ENCODE data around the gene OGG1.
A peak's percentile ranks its signal among the peaks of the same experiment; 100 is the strongest.

OGG1 gene

GRCh38 chr3:9749645-9750555 is at the start of gene OGG1:
OGG1 (plus strand) TSS chr3:9749952; CDS start chr3:9750287, 335 bp downstream.
- peak; percentile 89 for DNase-seq

- DNase-seq, result no peak
Observed at GRCh38 chr3:9700536-9700935, 49.2 kb upstream of the OGG1 start.

GRCh38 chr3:9701006-9701405 is 48.7 kb upstream of the OGG1 start:
- no peak for DNase-seq

- DNase-seq, result no peak
Observed at GRCh38 chr3:9701711-9702110, 48.0 kb upstream of the OGG1 start.

- no peak for DNase-seq
Observed at GRCh38 chr3:9703240-9703639, 46.5 kb upstream of the OGG1 start.

GRCh38 chr3:9703736-9704346 is 45.9 kb upstream of the OGG1 start, which contains the start of gene CPNE9:
CPNE9 (plus strand) TSS chr3:9703833; CDS start chr3:9703997, 164 bp downstream.
- DNase-seq, result no peak

- DNase-seq, result peak; percentile 35
Observed at GRCh38 chr3:9704347-9705322, 45.1 kb upstream of the OGG1 start.

- DNase-seq, result no peak
Observed at GRCh38 chr3:9710174-9710739, 39.5 kb upstream of the OGG1 start.

- DNase-seq, result no peak
Observed at GRCh38 chr3:9712415-9712814, 37.3 kb upstream of the OGG1 start.

GRCh38 chr3:9713142-9713541 is 36.6 kb upstream of the OGG1 start:
- no peak for DNase-seq

- no peak for DNase-seq
Observed at GRCh38 chr3:9715136-9715535, 34.6 kb upstream of the OGG1 start.

GRCh38 chr3:9715764-9716437 is 33.9 kb upstream of the OGG1 start:
- no peak for DNase-seq

GRCh38 chr3:9716801-9717555 is 32.8 kb upstream of the OGG1 start:
- no peak for DNase-seq

GRCh38 chr3:9717563-9717962 is 32.2 kb upstream of the OGG1 start:
- DNase-seq, result no peak

- no peak for DNase-seq
Observed at GRCh38 chr3:9718118-9718517, 31.6 kb upstream of the OGG1 start.

GRCh38 chr3:9721015-9721699 is 28.6 kb upstream of the OGG1 start:
- no peak for DNase-seq

GRCh38 chr3:9721700-9722060 is 28.1 kb upstream of the OGG1 start:
- DNase-seq, result no peak

GRCh38 chr3:9725775-9726515 is 23.8 kb upstream of the OGG1 start:
- no peak for DNase-seq

- no peak for DNase-seq
Observed at GRCh38 chr3:9727041-9727595, 22.6 kb upstream of the OGG1 start.

GRCh38 chr3:9727743-9728142 is 22.0 kb upstream of the OGG1 start:
- DNase-seq, result no peak

Data from DMS79 (cell line).